IMR-90 (cell line): ENCODE data around the gene TUBGCP2.

ENCODE experiments used
- MAFK ChIP-seq: IDR thresholded peaks from 2 replicates; pipeline ENCODE4 v1.6.1; 2012; ENCODE audit warnings: low read depth, low read length, improper control_type of control experiment
- POLR2A ChIP-seq: IDR thresholded peaks from 2 replicates; pipeline ENCODE4 v1.6.1; 2012; ENCODE audit warnings: mild to moderate bottlenecking, low read depth, low read length
- RAD21 ChIP-seq: IDR thresholded peaks from 2 replicates; pipeline ENCODE4 v1.6.1; 2012; ENCODE audit warnings: low read length, improper control_type of control experiment
- RCOR1 ChIP-seq: IDR thresholded peaks from 2 replicates; pipeline ENCODE4 v1.6.1; 2012; ENCODE audit warnings: mild to moderate bottlenecking, low read length, improper control_type of control experiment; ENCODE audit not compliant: insufficient replicate concordance
- SMC3 ChIP-seq: fragments of 150-350 bp; IDR thresholded peaks from 2 replicates; pipeline ENCODE4 v1.6.1; 2016; ENCODE audit warnings: low read depth, mild to moderate bottlenecking, antibody characterized with exemption, low read length, moderate library complexity
- USF2 ChIP-seq: fragments of 150-350 bp; IDR thresholded peaks from 2 replicates; pipeline ENCODE4 v1.6.1; 2017; ENCODE audit warnings: mild to moderate bottlenecking, antibody characterized with exemption, low read length, low read depth
- TF ChIP-seq, protein P1 (sequence below): conservative IDR thresholded peaks from 2 replicates; pipeline ENCODE4 v1.5.1; 2012; ENCODE audit warnings: mild to moderate bottlenecking, low read depth, low read length, improper control_type of control experiment
- TF ChIP-seq, protein P2 (sequence below): fragments of 150-350 bp; IDR thresholded peaks from 2 replicates; pipeline ENCODE4 v1.6.1; 2016; ENCODE audit warnings: low read depth, mild to moderate bottlenecking, low read length, moderate library complexity, borderline replicate concordance

- TF ChIP-seq, protein P1, sequence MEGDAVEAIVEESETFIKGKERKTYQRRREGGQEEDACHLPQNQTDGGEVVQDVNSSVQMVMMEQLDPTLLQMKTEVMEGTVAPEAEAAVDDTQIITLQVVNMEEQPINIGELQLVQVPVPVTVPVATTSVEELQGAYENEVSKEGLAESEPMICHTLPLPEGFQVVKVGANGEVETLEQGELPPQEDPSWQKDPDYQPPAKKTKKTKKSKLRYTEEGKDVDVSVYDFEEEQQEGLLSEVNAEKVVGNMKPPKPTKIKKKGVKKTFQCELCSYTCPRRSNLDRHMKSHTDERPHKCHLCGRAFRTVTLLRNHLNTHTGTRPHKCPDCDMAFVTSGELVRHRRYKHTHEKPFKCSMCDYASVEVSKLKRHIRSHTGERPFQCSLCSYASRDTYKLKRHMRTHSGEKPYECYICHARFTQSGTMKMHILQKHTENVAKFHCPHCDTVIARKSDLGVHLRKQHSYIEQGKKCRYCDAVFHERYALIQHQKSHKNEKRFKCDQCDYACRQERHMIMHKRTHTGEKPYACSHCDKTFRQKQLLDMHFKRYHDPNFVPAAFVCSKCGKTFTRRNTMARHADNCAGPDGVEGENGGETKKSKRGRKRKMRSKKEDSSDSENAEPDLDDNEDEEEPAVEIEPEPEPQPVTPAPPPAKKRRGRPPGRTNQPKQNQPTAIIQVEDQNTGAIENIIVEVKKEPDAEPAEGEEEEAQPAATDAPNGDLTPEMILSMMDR, result no peak
- TF ChIP-seq POLR2A (no peak), USF2 (no peak), RAD21 (no peak), MAFK (no peak), SMC3 (no peak), RCOR1 (no peak)
- TF ChIP-seq, protein P2, sequence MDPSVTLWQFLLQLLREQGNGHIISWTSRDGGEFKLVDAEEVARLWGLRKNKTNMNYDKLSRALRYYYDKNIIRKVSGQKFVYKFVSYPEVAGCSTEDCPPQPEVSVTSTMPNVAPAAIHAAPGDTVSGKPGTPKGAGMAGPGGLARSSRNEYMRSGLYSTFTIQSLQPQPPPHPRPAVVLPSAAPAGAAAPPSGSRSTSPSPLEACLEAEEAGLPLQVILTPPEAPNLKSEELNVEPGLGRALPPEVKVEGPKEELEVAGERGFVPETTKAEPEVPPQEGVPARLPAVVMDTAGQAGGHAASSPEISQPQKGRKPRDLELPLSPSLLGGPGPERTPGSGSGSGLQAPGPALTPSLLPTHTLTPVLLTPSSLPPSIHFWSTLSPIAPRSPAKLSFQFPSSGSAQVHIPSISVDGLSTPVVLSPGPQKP, result no peak
Observed at GRCh38 chr10:133272301-133272963, 36.2 kb downstream of the TUBGCP2 start.
